Gastrocnemius medialis (tissue), 4 donors: ENCODE measurements around the gene NCL.

Source experiments
- POLR2A ChIP-seq, 2 donors: fragments of 450-650 bp; IDR thresholded peaks; one replicate each; pipeline ENCODE4 v1.6.1; 2017; ENCODE audit warnings: antibody characterized with exemption in 2 of 2, mild to moderate bottlenecking in 2 of 2, moderate library complexity in 2 of 2
- TF ChIP-seq, protein P1 (sequence below), 5 experiments: fragments of 450-650 bp in 3 of 5; fragments of 200-600 bp in 2 of 5; sonication (generic) in 2 of 5; IDR thresholded peaks in 4 of 5; conservative IDR thresholded peaks in 1 of 5; 1 replicate in 4 of 5; 2 replicates in 1 of 5; pipeline ENCODE4 v1.5.1; 2016 to 2019; ENCODE audit warnings: antibody characterized with exemption in 5 of 5, mild to moderate bottlenecking in 3 of 5, moderate library complexity in 3 of 5

- TF ChIP-seq, protein P1, sequence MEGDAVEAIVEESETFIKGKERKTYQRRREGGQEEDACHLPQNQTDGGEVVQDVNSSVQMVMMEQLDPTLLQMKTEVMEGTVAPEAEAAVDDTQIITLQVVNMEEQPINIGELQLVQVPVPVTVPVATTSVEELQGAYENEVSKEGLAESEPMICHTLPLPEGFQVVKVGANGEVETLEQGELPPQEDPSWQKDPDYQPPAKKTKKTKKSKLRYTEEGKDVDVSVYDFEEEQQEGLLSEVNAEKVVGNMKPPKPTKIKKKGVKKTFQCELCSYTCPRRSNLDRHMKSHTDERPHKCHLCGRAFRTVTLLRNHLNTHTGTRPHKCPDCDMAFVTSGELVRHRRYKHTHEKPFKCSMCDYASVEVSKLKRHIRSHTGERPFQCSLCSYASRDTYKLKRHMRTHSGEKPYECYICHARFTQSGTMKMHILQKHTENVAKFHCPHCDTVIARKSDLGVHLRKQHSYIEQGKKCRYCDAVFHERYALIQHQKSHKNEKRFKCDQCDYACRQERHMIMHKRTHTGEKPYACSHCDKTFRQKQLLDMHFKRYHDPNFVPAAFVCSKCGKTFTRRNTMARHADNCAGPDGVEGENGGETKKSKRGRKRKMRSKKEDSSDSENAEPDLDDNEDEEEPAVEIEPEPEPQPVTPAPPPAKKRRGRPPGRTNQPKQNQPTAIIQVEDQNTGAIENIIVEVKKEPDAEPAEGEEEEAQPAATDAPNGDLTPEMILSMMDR (IDR thresholded peaks at IDR 0.05 in 4 of 5, conservative IDR thresholded peaks at IDR 0.05 in 1 of 5): no peak
- TF ChIP-seq POLR2A (IDR thresholded peaks at IDR 0.05): no peak
Observed at GRCh38 chr2:231475965-231476364, 11.7 kb upstream of the NCL start.
